CD4-positive, alpha-beta T cell treated with Interleukin-17A for 4 hours (primary cell): ENCODE data around the gene GPT2.
A peak's percentile ranks its signal among the peaks of the same experiment; 100 is the strongest.

ENCODE experiments used
- DNase-seq: peaks from one replicate; pipeline ENCODE4 v3.0.0-alpha.2; 2020; ENCODE audit warnings: mixed read lengths

The GPT2 gene

DNA sequence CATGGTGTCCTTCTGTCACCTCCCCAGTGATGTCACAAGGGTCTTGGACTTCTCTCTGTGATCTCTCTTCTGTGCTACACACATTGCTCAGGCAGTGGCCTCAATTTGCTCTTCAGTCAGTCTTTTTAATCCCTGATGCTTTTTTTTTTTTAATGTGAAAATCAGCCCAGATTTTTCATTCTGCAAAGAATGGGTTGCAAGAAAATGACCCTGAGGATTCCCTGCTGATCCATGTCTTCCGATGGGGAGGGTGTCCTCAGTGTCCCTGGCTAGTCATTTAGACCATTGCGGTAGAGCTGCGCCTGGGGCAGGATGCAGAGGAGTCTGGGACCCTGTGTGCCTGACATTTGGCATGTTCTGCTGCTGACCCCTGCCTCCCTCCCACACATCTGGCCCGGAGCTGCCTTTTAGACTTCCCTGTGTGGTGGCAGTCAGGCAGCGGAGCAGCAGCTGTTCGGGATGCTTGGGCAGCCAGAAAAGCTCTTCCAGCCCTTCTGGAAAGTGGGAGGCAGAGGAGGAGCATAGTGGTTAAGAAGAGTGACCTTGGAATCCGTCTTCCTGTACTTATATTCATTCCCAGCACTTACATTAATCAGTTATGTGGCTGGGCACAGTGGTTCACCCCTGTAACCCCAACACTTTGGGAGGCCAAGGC lies 12.3 kb downstream of the GPT2 start:
- no peak for DNase-seq

DNA sequence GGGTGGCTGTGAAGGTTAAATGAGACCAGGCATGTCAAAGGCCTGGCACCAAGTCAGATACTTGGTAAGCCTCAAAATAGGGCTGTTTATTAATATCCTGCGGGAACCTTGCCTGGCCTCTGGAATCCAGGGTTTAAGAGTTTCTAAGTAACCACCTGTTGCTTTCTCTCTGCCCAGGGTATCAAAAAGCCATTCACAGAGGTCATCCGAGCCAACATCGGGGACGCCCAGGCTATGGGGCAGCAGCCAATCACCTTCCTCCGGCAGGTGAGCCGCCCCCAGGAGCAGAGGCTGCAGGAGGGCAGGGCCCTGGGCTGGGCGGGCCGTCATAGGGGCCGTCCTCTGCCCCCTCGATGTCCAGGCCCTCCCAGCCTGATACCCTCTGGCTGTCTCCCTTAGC lies 13.3 kb downstream of the GPT2 start:
- no peak for DNase-seq

DNA sequence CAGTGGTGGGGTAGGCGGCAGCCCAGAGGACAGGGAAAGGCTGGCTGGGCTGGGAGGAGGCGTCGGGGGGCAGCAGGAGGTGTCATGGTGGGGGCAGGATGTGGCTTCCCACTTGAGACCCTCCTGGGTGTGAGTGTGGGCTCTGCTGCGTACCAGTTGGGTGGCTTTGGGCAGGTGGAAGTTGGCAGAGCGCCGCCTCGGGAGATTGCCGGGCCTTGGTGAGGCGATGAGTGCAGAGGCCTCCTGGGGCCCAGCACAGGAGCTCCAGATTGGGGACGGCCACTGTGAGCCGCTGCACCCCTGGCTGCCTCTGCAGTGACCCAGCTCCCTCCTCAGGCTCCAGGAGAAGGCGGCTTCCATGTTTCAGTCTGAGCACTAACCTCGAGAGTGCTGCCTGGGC lies 13.8 kb downstream of the GPT2 start:
- no peak for DNase-seq

DNA sequence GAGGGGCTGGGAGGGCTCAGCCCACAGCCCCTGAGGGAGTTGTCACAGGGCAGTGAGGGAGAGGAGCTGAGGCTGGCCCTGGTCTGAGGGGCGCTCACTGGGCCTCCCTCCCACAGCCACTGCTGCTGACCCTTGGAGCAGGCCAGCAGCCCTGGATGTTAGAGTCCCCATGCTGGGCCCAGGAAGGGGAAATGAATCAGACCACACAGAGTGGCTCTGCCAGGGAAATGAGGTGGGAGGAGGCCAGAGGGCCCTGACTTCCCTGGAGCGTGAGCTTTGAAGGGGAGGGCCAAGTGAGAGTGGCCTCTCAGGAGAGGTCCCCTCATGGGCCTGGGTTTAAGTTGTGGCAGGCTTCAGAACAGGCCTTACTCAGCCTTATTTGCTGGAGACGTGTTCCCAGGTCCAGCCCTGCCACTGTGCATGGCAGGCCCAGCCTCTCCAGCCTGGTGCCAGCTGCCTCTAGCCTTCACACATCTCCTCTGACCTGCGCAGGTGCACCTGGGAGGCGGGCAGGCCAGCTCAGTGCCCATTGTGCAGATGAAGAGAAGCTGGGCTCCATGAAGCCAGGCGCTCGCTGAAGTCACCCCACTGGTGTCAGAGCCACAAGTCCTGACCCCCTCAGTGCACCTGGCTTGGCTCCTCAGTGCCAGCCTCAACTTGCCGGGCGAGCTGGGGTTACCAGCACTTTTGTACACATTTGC lies 15.4 kb downstream of the GPT2 start:
- DNase-seq, result no peak

DNA sequence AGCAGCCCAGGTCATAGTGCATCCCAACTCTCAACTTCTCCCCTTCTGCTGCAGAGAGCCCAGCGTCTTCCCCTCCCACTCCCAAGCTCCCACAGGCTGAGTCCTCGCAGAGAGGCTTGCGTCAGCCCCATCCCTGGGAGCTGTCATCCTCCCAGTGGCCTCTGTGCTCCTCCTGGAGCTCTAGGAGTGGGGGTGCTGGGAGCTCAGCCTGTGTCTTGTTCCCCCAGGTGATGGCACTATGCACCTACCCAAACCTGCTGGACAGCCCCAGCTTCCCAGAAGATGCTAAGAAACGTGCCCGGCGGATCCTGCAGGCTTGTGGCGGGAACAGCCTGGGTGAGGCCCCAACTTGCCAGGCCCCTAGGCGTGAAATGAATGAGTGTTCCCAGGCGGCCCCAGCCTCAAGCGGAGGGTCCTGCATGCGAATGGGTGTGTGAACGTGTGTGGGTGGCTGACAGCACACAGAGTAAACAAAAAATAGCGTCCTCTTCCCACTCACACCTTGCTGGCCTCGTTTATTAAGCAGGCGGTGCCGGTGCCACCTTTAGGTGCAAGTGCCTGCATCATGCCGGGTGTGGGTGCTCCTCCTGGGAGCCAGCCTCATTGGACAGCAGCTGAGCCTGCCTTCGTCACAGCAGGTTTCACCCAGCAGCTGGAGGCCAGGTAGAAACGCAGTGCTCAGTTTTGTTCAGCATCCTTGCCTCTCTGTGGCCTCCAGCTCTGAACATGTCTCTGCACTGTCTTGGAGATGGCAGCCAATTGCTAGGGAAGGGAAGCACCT lies 16.5 kb downstream of the GPT2 start:
- no peak for DNase-seq

DNA sequence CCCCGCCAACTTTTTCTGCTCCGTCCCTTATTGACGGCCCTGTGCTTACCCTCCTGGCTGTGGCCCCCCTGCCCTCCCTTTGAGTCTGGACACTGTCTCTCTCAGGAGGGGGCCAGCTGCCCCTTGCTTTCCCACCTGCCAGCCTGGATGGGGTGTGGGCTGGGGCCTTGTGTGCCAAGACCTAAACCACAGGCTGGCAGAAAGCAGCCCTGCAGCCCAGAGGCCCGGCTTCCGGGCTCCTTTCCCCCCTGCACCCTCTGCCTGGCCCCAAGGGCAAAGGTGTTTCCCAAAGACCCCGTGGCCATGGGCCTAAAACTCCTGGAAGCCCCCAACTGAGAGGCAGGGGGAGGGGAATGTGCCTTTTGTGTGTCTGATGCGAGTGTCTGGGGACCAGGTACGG lies 17.5 kb downstream of the GPT2 start:
- DNase-seq, result no peak

DNA sequence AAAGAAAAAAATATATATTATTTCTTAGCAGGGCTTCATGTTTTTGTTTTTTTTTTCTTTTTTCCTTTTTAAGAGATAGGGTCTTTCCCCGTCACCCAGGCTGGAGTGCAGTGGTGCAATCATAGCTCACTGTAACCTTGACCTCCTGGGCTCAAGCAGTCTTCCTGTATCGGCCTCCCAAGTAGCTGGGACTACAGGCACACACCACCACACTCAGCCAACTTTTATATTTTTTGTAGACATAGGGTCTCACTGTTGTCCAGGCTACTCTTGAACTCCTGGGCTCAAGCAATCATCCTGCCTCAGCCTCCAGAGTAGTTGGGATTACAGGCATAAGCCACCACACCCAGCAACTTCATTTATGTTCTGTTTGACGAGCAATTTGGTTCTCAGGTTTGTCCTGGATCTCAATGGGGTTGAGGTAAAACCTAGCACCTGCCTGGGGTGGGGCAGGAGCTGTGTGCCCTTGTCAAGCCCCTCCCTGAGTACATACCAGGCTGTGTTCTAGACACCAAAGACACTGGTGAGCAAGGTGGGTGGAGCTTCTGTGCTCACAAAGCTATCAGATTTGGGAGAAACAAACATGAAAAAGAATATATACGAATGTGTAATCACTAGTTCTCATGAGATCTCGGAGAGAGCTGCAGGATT lies 19.2 kb downstream of the GPT2 start:
- DNase-seq, result no peak

DNA sequence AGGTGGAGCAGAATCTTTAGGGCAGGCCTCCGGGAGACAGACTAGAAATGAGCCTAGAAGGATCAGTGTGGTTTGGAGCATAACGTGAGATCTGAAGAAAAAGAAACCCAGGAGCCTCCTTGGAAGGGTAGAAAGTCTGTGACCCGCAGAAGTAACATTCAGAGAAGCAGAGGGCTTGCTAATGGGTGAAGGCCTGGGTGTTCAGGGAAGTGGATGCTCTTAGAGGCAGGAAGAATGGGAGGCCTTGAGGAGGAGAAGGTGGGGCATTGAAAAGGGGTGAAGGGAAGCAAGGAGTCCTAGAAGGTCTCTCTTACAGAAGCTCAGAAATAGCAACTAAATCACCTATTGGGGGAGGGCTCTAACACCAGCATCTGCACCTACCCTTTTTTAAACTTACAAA lies 20.3 kb downstream of the GPT2 start:
- no peak for DNase-seq

DNA sequence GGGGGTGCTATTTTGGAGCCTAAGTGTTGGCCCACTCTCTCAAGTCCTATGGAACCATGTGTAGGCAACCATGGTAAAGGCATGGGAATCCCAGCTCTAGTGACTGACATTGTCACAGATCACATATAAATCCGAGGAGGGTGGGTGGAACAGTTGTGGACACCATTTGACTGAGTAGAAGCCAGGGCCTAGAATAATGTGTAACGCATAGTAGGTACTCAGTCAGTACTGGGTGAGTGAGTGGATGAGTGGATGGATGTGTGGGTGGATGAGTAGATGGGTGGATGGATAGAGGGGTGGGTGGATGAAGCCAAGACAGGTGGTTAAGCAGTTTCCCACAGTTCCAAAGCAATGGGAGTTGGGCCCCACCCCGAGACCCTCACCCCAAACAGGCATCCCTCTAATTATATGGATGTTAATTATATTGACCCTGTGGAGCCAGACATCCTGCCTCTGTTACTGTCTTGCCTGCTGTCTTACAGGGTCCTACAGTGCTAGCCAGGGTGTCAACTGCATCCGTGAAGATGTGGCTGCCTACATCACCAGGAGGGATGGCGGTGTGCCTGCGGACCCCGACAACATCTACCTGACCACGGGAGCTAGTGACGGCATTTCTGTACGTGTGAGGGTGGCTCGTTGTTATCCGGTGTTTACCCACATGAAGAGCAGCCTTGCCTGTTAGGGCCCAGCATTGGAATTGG lies 22.3 kb downstream of the GPT2 start:
- DNase-seq, result no peak

DNA sequence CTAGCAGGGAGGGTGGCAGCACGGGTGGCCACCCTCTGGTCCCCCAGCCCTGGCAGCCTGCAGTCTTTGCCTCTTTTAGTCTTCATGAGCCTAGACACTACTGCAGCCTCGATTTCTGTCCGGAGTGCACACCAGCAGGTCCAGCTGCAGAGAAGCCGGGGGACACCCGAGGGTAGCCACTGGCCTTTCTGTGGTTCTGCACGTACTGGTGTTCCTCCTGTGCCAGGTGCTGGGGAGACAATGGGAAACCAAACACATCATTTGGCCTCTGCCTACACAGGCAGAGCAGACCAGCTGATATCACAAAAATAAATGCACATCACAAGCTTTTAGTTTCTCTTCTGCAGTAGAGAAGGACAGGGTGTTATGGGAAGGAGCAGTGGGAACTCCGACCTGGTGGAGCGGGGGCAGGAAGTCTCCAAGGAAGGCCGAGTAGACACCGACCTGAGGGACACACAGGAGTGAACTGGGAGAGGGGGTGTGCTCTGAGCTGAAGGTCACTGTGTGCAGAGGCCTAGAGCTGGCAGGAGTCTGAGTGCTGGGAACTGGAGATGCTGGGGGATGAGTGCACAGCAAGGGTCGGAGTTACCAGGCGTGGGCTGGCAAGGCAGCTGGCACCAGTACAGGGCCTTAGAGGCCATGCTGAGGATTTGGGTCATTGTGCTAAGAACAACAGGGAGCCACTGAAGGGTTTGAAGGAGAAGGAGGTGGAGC lies 23.1 kb downstream of the GPT2 start:
- no peak for DNase-seq

DNA sequence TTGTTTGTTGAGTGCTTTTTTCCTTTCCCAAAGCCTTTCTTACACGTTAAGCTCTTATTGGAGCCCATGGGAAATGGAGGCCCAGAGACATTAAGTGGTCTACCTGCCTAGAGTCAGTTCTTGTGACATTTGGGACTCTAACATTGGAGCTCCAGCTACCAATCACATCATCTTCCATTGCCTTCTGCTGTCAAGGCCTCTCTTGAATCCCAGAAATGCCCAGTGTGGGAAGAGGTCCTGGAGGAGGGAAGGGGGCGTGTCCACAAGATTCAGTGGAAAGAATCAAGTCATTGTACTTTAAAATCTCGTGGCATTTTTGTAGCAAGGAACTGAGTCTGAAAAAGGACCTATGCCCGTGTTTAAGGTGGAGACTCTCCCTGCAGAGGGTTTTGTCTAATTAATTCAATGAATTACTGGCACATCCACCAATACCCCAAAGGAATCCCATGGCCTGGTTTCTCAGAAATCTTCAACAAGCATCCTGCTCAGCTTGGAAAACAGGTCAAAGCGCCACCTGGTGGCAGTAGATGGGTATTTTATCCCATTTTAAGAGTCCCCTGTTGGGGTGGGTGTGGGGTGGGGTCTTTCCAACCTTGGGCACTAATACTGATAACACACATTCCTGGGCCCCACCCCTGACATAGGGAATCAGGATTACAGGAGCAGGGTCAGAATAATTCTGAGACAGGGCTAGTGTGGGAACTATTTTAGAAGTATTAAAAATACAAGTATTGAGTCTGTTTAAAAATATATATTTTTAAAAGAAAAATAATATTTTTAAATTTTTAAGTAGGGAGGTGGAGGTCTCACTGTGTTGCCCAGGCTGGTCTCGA lies 24.6 kb downstream of the GPT2 start:
- peak; percentile 78 for DNase-seq

DNA sequence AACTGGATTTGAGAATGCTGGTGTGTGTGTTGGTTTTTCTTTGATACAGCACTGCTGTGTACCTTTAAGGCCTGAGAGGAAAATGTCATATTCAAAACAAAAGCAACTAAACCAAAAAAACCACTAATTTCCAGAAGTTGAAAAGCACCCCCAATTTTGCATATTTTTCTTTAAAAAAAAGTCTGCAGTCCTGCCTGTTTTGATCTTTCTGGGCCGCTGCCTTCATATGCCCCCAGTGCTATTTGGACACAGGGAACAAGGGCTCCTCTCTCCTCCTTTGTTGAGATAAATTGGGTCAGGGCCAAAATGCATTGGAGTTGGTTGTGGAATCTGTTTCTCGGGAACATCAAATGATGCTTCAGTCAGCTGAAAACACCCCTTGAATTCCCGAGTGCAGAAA lies 26.9 kb downstream of the GPT2 start:
- DNase-seq, result no peak

DNA sequence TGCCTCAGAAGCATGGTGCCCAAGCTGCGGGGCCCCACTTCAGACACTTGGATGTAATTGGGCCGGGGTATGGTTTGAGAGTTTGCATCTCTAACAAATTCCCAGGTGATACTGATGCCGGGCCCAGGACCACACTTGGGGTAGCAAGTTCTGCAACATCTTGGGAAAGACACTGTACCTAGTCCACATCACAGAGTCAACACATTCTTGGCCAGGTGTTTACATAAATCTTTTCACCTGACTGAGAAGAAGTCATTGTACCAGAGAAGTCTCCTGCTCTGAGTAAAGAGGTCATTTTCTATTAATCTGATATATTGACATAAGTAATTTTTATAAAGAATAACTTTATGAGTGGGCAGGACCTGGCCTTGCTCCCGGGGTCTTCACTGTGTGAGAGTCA lies 27.5 kb downstream of the GPT2 start:
- no peak for DNase-seq

DNA sequence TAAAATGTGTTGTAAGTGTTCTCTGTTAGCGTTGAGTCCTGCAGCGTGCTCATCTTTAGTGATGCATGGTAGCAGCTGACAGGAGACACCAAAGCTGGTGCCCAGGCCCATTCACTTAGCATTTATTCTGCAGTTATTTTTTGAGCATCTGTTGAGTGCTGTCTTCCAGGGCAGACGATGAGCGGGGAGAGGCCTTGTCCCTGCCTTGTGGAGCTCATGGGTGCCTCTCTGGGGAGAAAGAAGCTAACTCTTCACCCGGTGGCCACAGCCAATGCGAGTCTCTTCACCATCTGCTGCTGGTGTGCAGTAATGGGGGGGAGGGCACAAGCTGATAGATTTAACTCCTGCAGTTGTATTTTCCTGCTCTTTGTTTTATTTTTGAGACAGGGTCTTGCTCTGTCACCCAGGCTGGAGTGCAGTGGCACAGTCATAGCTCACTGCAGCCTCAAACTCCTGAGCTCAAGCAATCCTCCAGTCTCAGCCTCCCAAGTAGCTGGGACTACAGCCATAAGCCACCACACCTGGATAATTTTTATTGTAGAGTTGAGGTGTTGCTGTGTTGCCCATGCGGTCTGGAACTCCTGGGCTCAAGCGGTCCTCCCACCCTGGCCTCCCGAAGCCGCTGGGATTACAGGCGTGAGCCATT lies 30.5 kb downstream of the GPT2 start:
- DNase-seq, result no peak

DNA sequence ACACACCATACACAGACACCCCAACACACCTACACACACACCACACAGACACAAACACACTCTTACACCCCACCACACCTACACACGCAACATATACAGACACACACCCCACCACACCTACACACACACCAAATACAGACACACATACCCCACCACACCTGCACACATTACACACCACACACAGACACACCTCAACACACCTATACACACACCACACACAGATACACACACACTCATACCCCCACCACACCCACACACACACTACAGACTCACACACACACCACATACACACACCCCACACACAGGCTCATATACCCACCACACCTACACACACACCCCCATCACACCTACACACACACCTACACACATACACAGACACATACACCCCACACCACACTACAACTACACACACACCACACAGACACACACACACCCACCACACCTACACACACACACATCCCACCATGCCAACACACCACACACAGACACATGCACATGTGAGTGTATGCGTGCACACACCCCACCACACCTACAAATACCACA lies 31.4 kb downstream of the GPT2 start:
- DNase-seq, result no peak

DNA sequence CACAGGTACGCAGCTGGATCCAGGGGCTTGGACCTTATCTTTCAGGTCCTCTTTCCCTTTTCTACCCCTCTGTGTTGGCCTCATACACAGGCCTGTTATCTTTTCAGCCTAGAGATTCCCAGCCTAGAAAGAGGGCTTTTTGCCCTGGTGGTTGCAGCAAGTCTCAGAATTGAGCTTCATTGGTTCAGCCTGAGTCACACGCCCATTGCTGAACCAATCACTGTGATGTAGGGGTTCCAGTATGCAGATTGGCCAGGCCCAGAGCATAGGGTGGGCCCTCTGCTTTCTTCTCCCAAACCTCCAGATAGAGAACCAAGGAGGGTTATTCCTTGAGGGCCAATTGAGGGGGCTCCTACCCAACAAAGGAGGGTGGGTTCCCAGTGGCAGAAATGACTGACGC lies 32.8 kb downstream of the GPT2 start:
- no peak for DNase-seq

DNA sequence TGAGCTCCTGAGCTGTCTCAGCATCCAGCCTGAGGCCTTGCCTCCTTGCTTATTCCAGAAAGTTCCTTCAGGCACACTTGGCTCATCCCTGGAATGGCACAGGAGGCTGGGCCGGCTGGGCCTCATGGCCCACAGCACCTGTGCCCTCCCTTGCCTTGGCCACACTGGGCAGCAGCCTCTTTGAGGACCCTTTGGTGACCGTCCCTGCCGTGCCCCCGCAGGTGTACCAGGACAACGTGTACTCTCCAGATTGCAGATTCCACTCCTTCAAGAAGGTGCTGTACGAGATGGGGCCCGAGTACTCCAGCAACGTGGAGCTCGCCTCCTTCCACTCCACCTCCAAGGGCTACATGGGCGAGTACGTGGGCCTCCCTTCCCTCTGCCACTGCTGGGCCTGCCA lies 34.2 kb downstream of the GPT2 start:
- DNase-seq, result no peak

DNA sequence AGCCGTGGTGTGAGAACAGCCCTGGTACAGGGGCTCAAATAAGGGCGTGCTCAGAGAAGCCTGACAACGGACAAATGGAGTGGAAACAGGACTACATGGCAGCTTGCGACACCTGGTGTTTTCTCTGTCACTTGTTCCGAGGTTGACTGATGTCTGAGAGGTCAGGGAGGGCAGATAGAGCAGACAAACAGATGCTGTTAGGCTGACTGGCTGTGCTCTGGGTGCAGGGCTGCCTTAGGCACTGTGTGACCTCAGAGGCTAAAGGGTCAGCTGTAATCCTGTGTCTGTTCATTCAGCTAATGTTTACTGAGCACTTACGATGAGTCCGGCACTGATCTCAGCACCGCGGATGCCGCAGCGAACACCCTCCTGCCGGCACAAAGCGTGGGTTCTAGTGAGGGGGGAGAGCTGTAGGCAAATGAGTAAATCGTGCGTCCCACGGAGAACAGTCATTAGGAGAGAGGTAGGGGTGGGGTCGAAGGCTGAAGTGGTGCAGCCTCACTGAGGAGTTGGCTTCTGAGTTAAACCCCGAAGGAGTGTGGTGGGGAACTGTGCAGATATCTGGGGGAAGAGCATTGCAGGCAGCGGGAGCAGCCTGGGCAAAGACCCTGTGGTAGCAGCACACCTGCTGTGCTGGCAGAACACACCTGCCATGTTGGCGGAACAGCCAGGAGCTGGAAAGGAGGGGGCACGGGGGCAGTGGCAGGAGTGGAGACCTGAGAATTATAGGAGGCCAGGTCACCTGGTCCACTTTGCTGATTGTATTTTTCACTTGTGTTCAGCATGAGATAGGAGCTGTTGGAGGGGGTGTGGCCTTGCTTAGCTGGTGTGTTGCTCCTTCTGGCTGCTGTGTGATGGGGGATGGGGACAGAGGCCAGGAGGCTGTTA lies 35.0 kb downstream of the GPT2 start:
- DNase-seq, result no peak

DNA sequence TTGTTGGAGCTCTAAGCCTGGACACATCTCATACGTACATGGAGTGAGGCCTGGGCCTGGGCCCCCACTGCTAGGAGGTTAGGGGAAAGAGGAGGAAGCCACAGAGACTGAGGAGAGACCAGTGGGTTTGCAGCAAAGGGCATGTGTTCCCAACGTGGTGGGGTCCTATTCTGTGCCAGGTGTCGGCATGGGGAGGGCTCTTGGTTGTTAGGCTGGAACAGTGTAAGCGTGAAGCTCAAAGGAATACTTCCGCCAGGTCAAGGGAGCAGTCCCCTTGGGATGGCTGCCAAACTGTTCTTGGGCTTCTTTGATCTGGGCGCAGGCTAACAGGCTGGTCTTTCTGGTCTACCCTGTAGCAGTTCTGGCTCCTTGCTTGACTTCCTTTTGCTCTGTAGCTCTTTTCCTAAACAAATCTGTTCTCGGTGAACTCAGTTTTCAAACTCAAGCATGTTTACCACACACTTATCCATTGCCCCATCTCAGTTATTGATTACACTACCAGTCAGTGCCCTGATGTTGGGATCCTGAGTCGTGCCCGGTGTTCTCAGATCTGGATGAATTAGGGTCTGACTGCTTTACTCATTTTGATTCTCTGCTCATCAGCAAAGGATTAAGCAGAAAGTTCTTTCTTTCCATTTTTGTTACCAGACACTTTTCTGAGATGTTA lies 36.4 kb downstream of the GPT2 start:
- DNase-seq, result no peak
